SK-N-SH (cell line): ENCODE results near the gene PDE4D. TPM values are rescaled to one million over a fixed set of nuclear protein-coding genes. Genes with fewer than 3 reads are reported as not detected.

Experiments
- CTCF ChIA-PET: fragments of 300-600, 350-600 bp; formaldehyde crosslinking; extraction: SDS; loops from one replicate; lab custom pipeline; 2021; lab: Yijun Ruan, JAX
- POLR2A ChIA-PET: fragments of 350-600 bp; sonication (Branson Sonifier 250); formaldehyde crosslinking; extraction: SDS; loops from one replicate; lab custom pipeline; 2020; ENCODE audit warnings: antibody characterized with exemption, inconsistent platforms; lab: Yijun Ruan, JAX
- DNase-seq: peaks from one replicate; pipeline ENCODE4 v3.0.0; 2012
- H2AFZ ChIP-seq: fragments of 200-600 bp; sonication (generic); 2 replicates; pipeline ENCODE4 v1.8.1; 2016; ENCODE audit warnings: antibody characterized with exemption, mild to moderate bottlenecking, low read depth
- H3F3A ChIP-seq: fragments of 200-600 bp; sonication (generic); replicated peaks from 2 replicates; pipeline ENCODE3; 2016; ENCODE audit warnings: antibody characterized with exemption, mild to moderate bottlenecking; ENCODE audit not compliant: insufficient read depth
- H3K27ac ChIP-seq, 2 experiments: fragments of 200-500 bp in 1 of 2; fragments of 200-600 bp in 1 of 2; sonication (Bioruptor generic) in 1 of 2; sonication (generic), shearing (Covaris generic) in 1 of 2; 2 replicates each; pipeline versions ENCODE4 v1.5.1 to v1.6.1; 2014 to 2016; ENCODE audit warnings: low read depth in 2 of 2, inconsistent platforms in 1 of 2, low read length in 1 of 2, mild to moderate bottlenecking in 1 of 2, mixed read lengths in 1 of 2
- H3K27me3 ChIP-seq: fragments of 200-600 bp; sonication (generic), shearing (Covaris generic); 2 replicates; pipeline ENCODE4 v1.6.1; 2016; ENCODE audit warnings: mixed run types; ENCODE audit not compliant: insufficient read depth
- H3K36me3 ChIP-seq, 2 experiments: fragments of 200-500 bp in 1 of 2; fragments of 200-600 bp in 1 of 2; sonication (Bioruptor generic) in 1 of 2; sonication (generic) in 1 of 2; replicated peaks in 1 of 2; 2 replicates each; pipeline versions ENCODE3 to v1.5.1; 2014 to 2016; ENCODE audit warnings: low read length in 1 of 2, mild to moderate bottlenecking in 1 of 2; ENCODE audit not compliant: insufficient read depth in 2 of 2, control insufficient read depth in 1 of 2
- H3K4me1 ChIP-seq, 2 experiments: fragments of 200-500 bp in 1 of 2; fragments of 200-600 bp in 1 of 2; sonication (Bioruptor generic) in 1 of 2; sonication (generic), shearing (Covaris generic) in 1 of 2; 2 replicates each; pipeline versions ENCODE4 v1.5.1 to v1.6.1; 2014 to 2016; ENCODE audit warnings: low read depth in 1 of 2, low read length in 1 of 2, mixed run types in 1 of 2; ENCODE audit not compliant: insufficient read depth in 2 of 2, control insufficient read depth in 1 of 2
- H3K4me2 ChIP-seq: fragments of 200-600 bp; sonication (generic), shearing (Covaris generic); 2 replicates; pipeline ENCODE4 v1.6.1; 2017; ENCODE audit warnings: mixed run types
- H3K4me3 ChIP-seq, 2 experiments: fragments of 200-500 bp in 1 of 2; fragments of 200-600 bp in 1 of 2; sonication (Bioruptor generic) in 1 of 2; sonication (generic), shearing (Covaris generic) in 1 of 2; 2 replicates each; pipeline versions ENCODE4 v1.5.1 to v1.8.1; 2014 to 2016; ENCODE audit warnings: low read depth in 2 of 2, inconsistent platforms in 1 of 2, low read length in 1 of 2, mild to moderate bottlenecking in 1 of 2, mixed read lengths in 1 of 2, moderate library complexity in 1 of 2
- H3K79me2 ChIP-seq: fragments of 200-600 bp; sonication (generic); 2 replicates; pipeline ENCODE4 v1.8.1; 2017; ENCODE audit warnings: mild to moderate bottlenecking; ENCODE audit not compliant: insufficient read depth
- H3K9ac ChIP-seq: fragments of 200-600 bp; sonication (generic); 2 replicates; pipeline ENCODE4 v1.6.1; 2017; ENCODE audit warnings: mixed run types
- H3K9me2 ChIP-seq: fragments of 200-600 bp; sonication (generic); 2 replicates; pipeline ENCODE4 v1.6.1; 2017; ENCODE audit warnings: mixed run types
- H3K9me3 ChIP-seq: fragments of 200-600 bp; sonication (generic); 2 replicates; pipeline ENCODE4 v1.6.1; 2017; ENCODE audit warnings: mixed run types, mild to moderate bottlenecking, moderate library complexity
- H4K20me1 ChIP-seq: fragments of 200-600 bp; sonication (generic); 2 replicates; pipeline ENCODE4 v1.6.1; 2017; ENCODE audit warnings: mild to moderate bottlenecking, mixed run types; ENCODE audit not compliant: insufficient read depth
- CHD2 ChIP-seq: fragments of 150-350 bp; IDR thresholded peaks from 2 replicates; pipeline ENCODE4 v1.6.1; 2018; ENCODE audit warnings: low read length; ENCODE audit not compliant: partially characterized antibody
- EZH2phosphoT487 ChIP-seq: fragments of 200-600 bp; sonication (generic); IDR thresholded peaks from 2 replicates; pipeline ENCODE4 v1.6.1; 2017; ENCODE audit warnings: low read depth, mixed run types, mild to moderate bottlenecking, antibody characterized with exemption, moderate library complexity, borderline replicate concordance
- FOSL2 ChIP-seq: IDR thresholded peaks from 2 replicates; pipeline ENCODE4 v1.4.0; 2012; ENCODE audit warnings: low read depth, mild to moderate bottlenecking, moderate library complexity, borderline replicate concordance
- FOXM1 ChIP-seq: IDR thresholded peaks from 2 replicates; pipeline ENCODE4 v1.4.0; 2012; ENCODE audit warnings: low read depth, mild to moderate bottlenecking
- GABPA ChIP-seq: IDR thresholded peaks from 2 replicates; pipeline ENCODE4 v1.4.0; 2012; ENCODE audit warnings: low read depth, mild to moderate bottlenecking
- IRF3 ChIP-seq: fragments of 150-350 bp; IDR thresholded peaks from 2 replicates; pipeline ENCODE4 v1.6.1; 2016; ENCODE audit warnings: mild to moderate bottlenecking, low read depth, low read length
- MEF2A ChIP-seq: IDR thresholded peaks from 2 replicates; pipeline ENCODE4 v1.4.0; 2012; ENCODE audit warnings: low read depth, borderline replicate concordance
- NFIC ChIP-seq: IDR thresholded peaks from 2 replicates; pipeline ENCODE4 v1.4.0; 2012; ENCODE audit warnings: borderline replicate concordance
- RCOR1 ChIP-seq: fragments of 150-350 bp; IDR thresholded peaks from 2 replicates; pipeline ENCODE4 v1.6.1; 2017; ENCODE audit warnings: antibody characterized with exemption, low read length
- RXRA ChIP-seq: IDR thresholded peaks from 2 replicates; pipeline ENCODE4 v1.4.0; 2012; ENCODE audit warnings: low read depth, mild to moderate bottlenecking, borderline replicate concordance
- SIN3A ChIP-seq: IDR thresholded peaks from 2 replicates; pipeline ENCODE4 v1.6.1; 2012; ENCODE audit warnings: low read depth, mild to moderate bottlenecking, low read length, moderate library complexity, borderline replicate concordance
- TCF12 ChIP-seq: IDR thresholded peaks from 2 replicates; pipeline ENCODE4 v1.4.0; 2012
- USF1 ChIP-seq: IDR thresholded peaks from 2 replicates; pipeline ENCODE4 v1.4.0; 2012; ENCODE audit warnings: low read depth, borderline replicate concordance
- YY1 ChIP-seq: IDR thresholded peaks from 2 replicates; pipeline ENCODE4 v1.4.0; 2012; ENCODE audit warnings: low read depth, mild to moderate bottlenecking
- polyA plus RNA-seq, 3 experiments: library from polyadenylated mRNA; depleted of rRNA; stranded (reverse); fragments of >200 nt; gene quantifications; 2 replicates each; pipeline ENCODE4 v1.2.3, GENCODE V29; 2012
- TF ChIP-seq, protein P1 (sequence below): IDR thresholded peaks from 2 replicates; pipeline ENCODE4 v1.4.0; 2012; ENCODE audit warnings: low read depth, borderline replicate concordance
- TF ChIP-seq, protein P2 (sequence below): fragments of 150-350 bp; IDR thresholded peaks from 2 replicates; pipeline ENCODE4 v1.6.1; 2017; ENCODE audit warnings: antibody characterized with exemption, low read length, low read depth, borderline replicate concordance

PDE4D gene
- polyA plus RNA-seq, 1 of the 3 experiments (the other 2 are of a cell fraction): 2.4 TPM

GRCh38 chr5:59424515-59424914, 469.0 kb downstream of the PDE4D start (continued):
- no peak for TF ChIP-seq TCF12
- TF ChIP-seq IRF3: no peak
- no peak for TF ChIP-seq FOXM1

GRCh38 chr5:59423021-59423420, 470.5 kb downstream of the PDE4D start:
- H3K79me2 ChIP-seq: no peaks in the 10 kb centered on the region
- H3K9me2 ChIP-seq: no peaks in the 10 kb centered on the region
- no peak overlapping the region for H3K9ac ChIP-seq
- H4K20me1 ChIP-seq: no peaks in the 10 kb centered on the region
- H2AFZ ChIP-seq: no peak overlapping the region
- CTCF ChIA-PET: no interaction called here
- no peak overlapping the region for H3K4me2 ChIP-seq
- no peak overlapping the region for H3K4me3 ChIP-seq
- H3K36me3 ChIP-seq: no peaks in the 10 kb centered on the region
- no peaks in the 10 kb centered on the region for H3F3A ChIP-seq
- no peak overlapping the region for H3K27ac ChIP-seq
- no peak for DNase-seq
- TF ChIP-seq IRF3 (no peak), YY1 (no peak), USF1 (no peak), RXRA (no peak), CHD2 (no peak), NFIC (no peak), RCOR1 (no peak), SIN3A (no peak), EZH2phosphoT487 (no peak), GABPA (no peak), FOSL2 (no peak), MEF2A (no peak)
- TF ChIP-seq, protein P1, sequence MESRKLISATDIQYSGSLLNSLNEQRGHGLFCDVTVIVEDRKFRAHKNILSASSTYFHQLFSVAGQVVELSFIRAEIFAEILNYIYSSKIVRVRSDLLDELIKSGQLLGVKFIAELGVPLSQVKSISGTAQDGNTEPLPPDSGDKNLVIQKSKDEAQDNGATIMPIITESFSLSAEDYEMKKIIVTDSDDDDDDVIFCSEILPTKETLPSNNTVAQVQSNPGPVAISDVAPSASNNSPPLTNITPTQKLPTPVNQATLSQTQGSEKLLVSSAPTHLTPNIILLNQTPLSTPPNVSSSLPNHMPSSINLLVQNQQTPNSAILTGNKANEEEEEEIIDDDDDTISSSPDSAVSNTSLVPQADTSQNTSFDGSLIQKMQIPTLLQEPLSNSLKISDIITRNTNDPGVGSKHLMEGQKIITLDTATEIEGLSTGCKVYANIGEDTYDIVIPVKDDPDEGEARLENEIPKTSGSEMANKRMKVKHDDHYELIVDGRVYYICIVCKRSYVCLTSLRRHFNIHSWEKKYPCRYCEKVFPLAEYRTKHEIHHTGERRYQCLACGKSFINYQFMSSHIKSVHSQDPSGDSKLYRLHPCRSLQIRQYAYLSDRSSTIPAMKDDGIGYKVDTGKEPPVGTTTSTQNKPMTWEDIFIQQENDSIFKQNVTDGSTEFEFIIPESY: no peak
- TF ChIP-seq, protein P2, sequence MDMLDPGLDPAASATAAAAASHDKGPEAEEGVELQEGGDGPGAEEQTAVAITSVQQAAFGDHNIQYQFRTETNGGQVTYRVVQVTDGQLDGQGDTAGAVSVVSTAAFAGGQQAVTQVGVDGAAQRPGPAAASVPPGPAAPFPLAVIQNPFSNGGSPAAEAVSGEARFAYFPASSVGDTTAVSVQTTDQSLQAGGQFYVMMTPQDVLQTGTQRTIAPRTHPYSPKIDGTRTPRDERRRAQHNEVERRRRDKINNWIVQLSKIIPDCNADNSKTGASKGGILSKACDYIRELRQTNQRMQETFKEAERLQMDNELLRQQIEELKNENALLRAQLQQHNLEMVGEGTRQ: no peak
- POLR2A ChIA-PET: no interaction called here
- no peaks in the 10 kb centered on the region for H3K9me3 ChIP-seq
- H3K27me3 ChIP-seq: no peaks in the 10 kb centered on the region
- peaks cover 0 to 6% of the 10 kb centered on the region in 2 experiments; a peak in 1 of 4 replicates for H3K4me1 ChIP-seq
